HG02763 (cell line): ENCODE data around the gene TANGO2.

Source experiments
- ATAC-seq: cut with Tn5 transposase; IDR thresholded peaks from one replicate; pipeline ENCODE4 v1.9.1; 2021; ENCODE audit warnings: mild to moderate bottlenecking, moderate library complexity; ENCODE audit not compliant: unreplicated experiment

TANGO2 gene

GRCh38 chr22:19994851-19995610 is 25.9 kb upstream of the TANGO2 start:
- no peak for ATAC-seq

GRCh38 chr22:19995611-19996339 is 25.1 kb upstream of the TANGO2 start:
- ATAC-seq = no peak

- no peak for ATAC-seq
Observed at GRCh38 chr22:19996694-19997384, 24.1 kb upstream of the TANGO2 start.

GRCh38 chr22:19997561-19998231 is 23.2 kb upstream of the TANGO2 start:
- ATAC-seq = no peak

- no peak for ATAC-seq
Observed at GRCh38 chr22:19998232-19998951, 22.5 kb upstream of the TANGO2 start.

GRCh38 chr22:19998991-19999820 is 21.7 kb upstream of the TANGO2 start:
- no peak for ATAC-seq

GRCh38 chr22:20000246-20001081 is 20.4 kb upstream of the TANGO2 start:
- no peak for ATAC-seq

- no peak for ATAC-seq
Observed at GRCh38 chr22:20001082-20001638, 19.8 kb upstream of the TANGO2 start.

GRCh38 chr22:20002128-20002527 is 18.8 kb upstream of the TANGO2 start:
- no peak for ATAC-seq

GRCh38 chr22:20002636-20003035 is 18.3 kb upstream of the TANGO2 start:
- no peak for ATAC-seq

GRCh38 chr22:20003304-20003703 is 17.6 kb upstream of the TANGO2 start:
- no peak for ATAC-seq

GRCh38 chr22:20004464-20004863 is 16.4 kb upstream of the TANGO2 start:
- ATAC-seq = no peak

- no peak for ATAC-seq
Observed at GRCh38 chr22:20008221-20008995, 12.5 kb upstream of the TANGO2 start.

GRCh38 chr22:20009018-20009491 is 11.9 kb upstream of the TANGO2 start:
- no peak for ATAC-seq

- no peak for ATAC-seq
Observed at GRCh38 chr22:20009582-20010306, 11.2 kb upstream of the TANGO2 start.

GRCh38 chr22:20010307-20011122 is 10.4 kb upstream of the TANGO2 start:
- no peak for ATAC-seq
